HCT116 (cell line): ENCODE results near the gene PTCH2. TPM values are rescaled to one million over a fixed set of nuclear protein-coding genes. Genes with fewer than 3 reads are reported as not detected.

ENCODE experiments used
- ATAC-seq: fragments of 200-7000 bp; cut with Tn5 transposase; 2 replicates; pipeline ENCODE4 v1.9.1; 2020; ENCODE audit warnings: mild to moderate bottlenecking, moderate library complexity
- BruUV-seq: library from RNA; stranded (reverse); fragments of 400-500 nt; replicated peaks from 2 replicates; lab custom pipeline; 2021; lab: Mats Ljungman, UMichigan
- CTCF ChIA-PET: fragments of 300-600 bp; sonication (Branson Sonifier 250); formaldehyde crosslinking; loops from one replicate; lab custom pipeline; 2021; ENCODE audit warnings: antibody characterized with exemption; lab: Charles Lee
- POLR2A ChIA-PET: fragments of 300-600, 350-600 bp; sonication (Branson Sonifier 250); formaldehyde crosslinking; loops from one replicate; lab custom pipeline; 2021; ENCODE audit warnings: antibody characterized with exemption; lab: Charles Lee
- RAD21 ChIA-PET, 2 experiments: fragments of 300-600 bp; sonication (Branson Sonifier 250); formaldehyde crosslinking; loops; one replicate each; lab custom pipeline; 2023; ENCODE audit warnings: low total read pairs in 2 of 2; ENCODE audit not compliant: uncharacterized antibody in 2 of 2, unreplicated experiment in 2 of 2, low non-redundant PET in 1 of 2; lab: Charles Lee
- DNase-seq: peaks from one replicate; pipeline ENCODE4 v3.0.0-alpha.2; 2010; ENCODE audit warnings: low read depth, low spot score
- H2AFZ ChIP-seq: fragments of 200-600 bp; shearing (Covaris generic), sonication (generic); 2 replicates; pipeline ENCODE4 v1.6.1; 2017; ENCODE audit warnings: low read depth, mixed run types, mixed read lengths, antibody characterized with exemption, low read length; ENCODE audit not compliant: poor library complexity, severe bottlenecking
- H3K27ac ChIP-seq: 2 replicates; pipeline ENCODE4 v1.5.1; 2012; ENCODE audit warnings: low read depth, low read length
- H3K27me3 ChIP-seq: fragments of 200-600 bp; sonication (generic); 2 replicates; pipeline ENCODE4 v1.6.1; 2016; ENCODE audit warnings: mixed run types, low read length, mixed read lengths; ENCODE audit not compliant: insufficient read depth
- H3K36me3 ChIP-seq, 2 experiments: fragments of 200-500 bp in 1 of 2; fragments of 200-600 bp in 1 of 2; sonication (Bioruptor generic) in 1 of 2; sonication (generic) in 1 of 2; 2 replicates each; pipeline versions ENCODE4 v1.5.1 to v1.6.1; 2014 to 2016; ENCODE audit warnings: low read length in 2 of 2, inconsistent platforms in 1 of 2, mixed read lengths in 1 of 2, mixed run types in 1 of 2; ENCODE audit not compliant: insufficient read depth in 2 of 2, control insufficient read depth in 1 of 2
- H3K4me1 ChIP-seq, 2 experiments: fragments of 200-600 bp in 1 of 2; sonication (generic) in 1 of 2; 2 replicates each; pipeline versions ENCODE4 v1.5.1 to v1.6.1; 2012 to 2017; ENCODE audit warnings: low read length in 2 of 2, inconsistent platforms in 1 of 2, mild to moderate bottlenecking in 1 of 2, mixed read lengths in 1 of 2, mixed run types in 1 of 2, moderate library complexity in 1 of 2; ENCODE audit not compliant: insufficient read depth in 2 of 2, control insufficient read depth in 1 of 2
- H3K4me2 ChIP-seq: fragments of 200-600 bp; sonication (generic); 2 replicates; pipeline ENCODE4 v1.6.1; 2017; ENCODE audit warnings: mixed run types, low read length, mixed read lengths
- H3K4me3 ChIP-seq, 2 experiments: fragments of 200-600 bp in 1 of 2; sonication (generic) in 1 of 2; replicated peaks in 1 of 2; 2 replicates each; pipeline ENCODE4 v1.5.1; 2011 to 2016; ENCODE audit warnings: low read length in 2 of 2, control low read depth in 1 of 2, low read depth in 1 of 2, mild to moderate bottlenecking in 1 of 2, mixed read lengths in 1 of 2, mixed run types in 1 of 2
- H3K79me2 ChIP-seq: fragments of 200-600 bp; sonication (generic); 2 replicates; pipeline ENCODE4 v1.6.1; 2017; ENCODE audit warnings: mild to moderate bottlenecking, mixed run types, low read length, moderate library complexity, mixed read lengths; ENCODE audit not compliant: insufficient read depth
- H3K9ac ChIP-seq: fragments of 200-600 bp; sonication (generic); 2 replicates; pipeline ENCODE4 v1.6.1; 2016; ENCODE audit warnings: low read length, mixed read lengths
- H3K9me2 ChIP-seq: fragments of 200-600 bp; sonication (generic), shearing (Covaris generic); 2 replicates; pipeline ENCODE4 v1.6.1; 2017; ENCODE audit warnings: mixed run types, mild to moderate bottlenecking, moderate library complexity; ENCODE audit not compliant: insufficient read depth
- H3K9me3 ChIP-seq, 2 experiments: fragments of 200-500 bp in 1 of 2; fragments of 200-600 bp in 1 of 2; sonication (Bioruptor generic) in 1 of 2; sonication (generic) in 1 of 2; 2 replicates each; pipeline ENCODE4 v1.6.1; 2014 to 2017; ENCODE audit warnings: low read length in 2 of 2, mixed read lengths in 2 of 2, inconsistent platforms in 1 of 2, low read depth in 1 of 2, mild to moderate bottlenecking in 1 of 2, mixed run types in 1 of 2, moderate library complexity in 1 of 2; ENCODE audit not compliant: control insufficient read depth in 1 of 2, insufficient read depth in 1 of 2
- H4K20me1 ChIP-seq: fragments of 200-600 bp; sonication (generic), shearing (Covaris generic); 2 replicates; pipeline ENCODE4 v1.6.1; 2017; ENCODE audit warnings: mixed run types, mild to moderate bottlenecking, moderate library complexity; ENCODE audit not compliant: insufficient read depth
- CEBPB ChIP-seq: IDR thresholded peaks from 2 replicates; pipeline ENCODE4 v1.6.1; 2012; ENCODE audit warnings: low read depth
- CTCF ChIP-seq, 3 experiments: fragments of 200-600 bp in 1 of 3; sonication (generic) in 1 of 3; IDR thresholded peaks in 2 of 3; conservative IDR thresholded peaks in 1 of 3; 2 replicates each; pipeline ENCODE4 v1.5.1; 2012 to 2017; ENCODE audit warnings: low read depth in 2 of 3, low read length in 2 of 3, antibody characterized with exemption in 1 of 3, borderline replicate concordance in 1 of 3, control low read depth in 1 of 3, mild to moderate bottlenecking in 1 of 3, mixed read lengths in 1 of 3, mixed run types in 1 of 3, moderate library complexity in 1 of 3; ENCODE audit not compliant: insufficient read depth in 1 of 3
- EGR1 ChIP-seq: IDR thresholded peaks from 2 replicates; pipeline ENCODE4 v1.6.1; 2012; ENCODE audit warnings: low read depth
- ELF1 ChIP-seq: IDR thresholded peaks from 2 replicates; pipeline ENCODE4 v1.6.1; 2012; ENCODE audit warnings: low read depth, borderline replicate concordance
- FOSL1 ChIP-seq: IDR thresholded peaks from 2 replicates; pipeline ENCODE4 v1.6.1; 2012; ENCODE audit warnings: low read depth
- JUND ChIP-seq: IDR thresholded peaks from 2 replicates; pipeline ENCODE4 v1.6.1; 2012
- MAX ChIP-seq: IDR thresholded peaks from 2 replicates; pipeline ENCODE4 v1.6.1; 2012
- POLR2A ChIP-seq: IDR thresholded peaks from 2 replicates; pipeline ENCODE4 v1.7.0; 2011; ENCODE audit warnings: borderline replicate concordance; ENCODE audit not compliant: insufficient read depth, insufficient read length; ENCODE audit errors: extremely low read depth
- REST ChIP-seq: IDR thresholded peaks from 2 replicates; pipeline ENCODE4 v1.6.1; 2012; ENCODE audit warnings: low read depth
- SIN3A ChIP-seq: IDR thresholded peaks from 2 replicates; pipeline ENCODE4 v1.6.1; 2012; ENCODE audit warnings: low read depth
- SP1 ChIP-seq: IDR thresholded peaks from 2 replicates; pipeline ENCODE4 v1.6.1; 2012; ENCODE audit warnings: low read depth
- TCF7L2 ChIP-seq: IDR thresholded peaks from 2 replicates; pipeline ENCODE4 v1.7.0; 2011; ENCODE audit warnings: borderline replicate concordance, inconsistent platforms; ENCODE audit not compliant: insufficient read depth, insufficient read length; ENCODE audit errors: extremely low read depth
- ZNF274 ChIP-seq: fragments of 200-500 bp; sonication (Bioruptor generic); IDR thresholded peaks from 2 replicates; pipeline ENCODE4 v1.6.1; 2014; ENCODE audit warnings: mild to moderate bottlenecking, low read depth, low read length, inconsistent platforms
- intact Hi-C: fragments of 100-400 bp; cut with micrococcal nuclease; formaldehyde crosslinking; loops from 2 replicates; pipeline ENCODE4 v1.10.0; 2022
- total RNA-seq: library from RNA; stranded (reverse); gene quantifications from one replicate; pipeline ENCODE4 v1.2.1, GENCODE V29; 2021; ENCODE audit not compliant: unreplicated experiment

PTCH2 gene
- total RNA-seq, 1 experiment from 2014 or later = 1.3 TPM

GRCh38 chr1:44870096-44870495 is 27.0 kb upstream of the PTCH2 start:
- ChIA-PET POLR2A (no interaction called here), CTCF (no interaction called here), RAD21 (no interaction called here)
- no peaks in the 10 kb centered on the region for H3K9me2 ChIP-seq
- H3K4me2 ChIP-seq = no peak overlapping the region
- H3K4me3 ChIP-seq = no peak overlapping the region
- no peak for TF ChIP-seq ELF1
- no peak for TF ChIP-seq CEBPB
- TF ChIP-seq FOSL1 = no peak
- TF ChIP-seq TCF7L2 = no peak
- no peak for TF ChIP-seq REST
- no peak for TF ChIP-seq SIN3A
- TF ChIP-seq CTCF (IDR thresholded peaks at IDR 0.05 in 2 of 3, conservative IDR thresholded peaks at IDR 0.05 in 1 of 3; ENCODE audit: borderline replicate concordance in 1 of 3, insufficient read depth in 1 of 3, low read depth in 2 of 3, low read length in 2 of 3) = no peak
- TF ChIP-seq SP1 = no peak
- no peak for TF ChIP-seq JUND
- no peak for TF ChIP-seq MAX
- no peak for TF ChIP-seq EGR1
- TF ChIP-seq POLR2A = no peak
- no peak for TF ChIP-seq ZNF274
- H3K79me2 ChIP-seq = no peaks in the 10 kb centered on the region
- no TSS peak for BruUV-seq
- no peaks in the 10 kb centered on the region for H3K27me3 ChIP-seq
- ATAC-seq (no peak), DNase-seq (no peak)
- no peak overlapping the region for H3K27ac ChIP-seq
- no peaks in the 10 kb centered on the region for H4K20me1 ChIP-seq
- H3K36me3 ChIP-seq = peaks cover 0 to 4% of the 10 kb centered on the region in 2 experiments; a peak in 1 of 4 replicates
- H3K4me1 ChIP-seq = no peaks in the 10 kb centered on the region
- intact Hi-C loops = no loop called here
- no peak overlapping the region for H2AFZ ChIP-seq
- H3K9me3 ChIP-seq = no peaks in the 10 kb centered on the region
- no peak overlapping the region for H3K9ac ChIP-seq
